ENCODE measurements around the gene KCP. TPM values are rescaled to one million over a fixed set of nuclear protein-coding genes. Genes with fewer than 3 reads are reported as not detected.

Gene KCP
- total and polyA plus RNA-seq, 2 donors (not counting 1 experiment from before 2014, with no cell fraction given), result 2.3 to 3.8 TPM

- peaks cover 8% of the 10 kb centered on the region for H3K4me1 Mint-ChIP-seq
- H2AFZ ChIP-seq (ENCODE audit: insufficient read depth, low read depth, low read length, poor library complexity, severe bottlenecking), result no peak overlapping the region
- no peak overlapping the region for H3K27ac Mint-ChIP-seq
- no peak for TF ChIP-seq EZH2 (IDR thresholded peaks at IDR 0.05; ENCODE audit: borderline replicate concordance, insufficient read depth, low read depth, low read length, poor library complexity, severe bottlenecking)
- TF ChIP-seq CTCF (IDR thresholded peaks at IDR 0.05), result no peak
- H3K4me3 Mint-ChIP-seq, result no peak overlapping the region
- intact Hi-C loops (cut with micrococcal nuclease), result loop anchor here (1.0 to 2.0 kb wide), 4 partner anchors 35 to 188 kb away; no protein-coding TSS in a partner anchor
- H3K4me2 ChIP-seq (replicated peaks; ENCODE audit: low read depth, low read length, poor library complexity, severe bottlenecking), result no peak overlapping the region
- H4K20me1 ChIP-seq (ENCODE audit: control insufficient read depth, insufficient read depth, low read length, poor library complexity, severe bottlenecking), result no peaks in the 10 kb centered on the region
- 87% methylated on average over 14 of the region's 14 CpGs for WGBS (ENCODE audit: insufficient coverage)
- H3K27me3 ChIP-seq (replicated peaks in 1 of 4; ENCODE audit: control extremely low read depth in 1 of 4, control insufficient read depth in 3 of 4, insufficient read depth in 4 of 4, low read length in 3 of 4), result peaks cover 0 to 9% (median 2%) of the 10 kb centered on the region in 4 experiments
- peaks cover 0 to 6% of the 10 kb centered on the region in 2 donors for H3K4me1 ChIP-seq (ENCODE audit: control insufficient read depth in 2 of 2, insufficient read depth in 2 of 2, low read length in 2 of 2)
- H3K27me3 Mint-ChIP-seq, result peaks cover 13% of the 10 kb centered on the region
- no peak overlapping the region for H3K27ac ChIP-seq (ENCODE audit: low read length in 2 of 2)
- no peaks in the 10 kb centered on the region for H3K9me3 Mint-ChIP-seq (ENCODE audit: insufficient read depth)
- H3K4me3 ChIP-seq (ENCODE audit: control extremely low read depth in 1 of 5, extremely low read depth in 1 of 5, insufficient read depth in 1 of 5, low read depth in 2 of 5, low read length in 4 of 5), result no peak overlapping the region
- ATAC-seq (ENCODE audit: low read depth), result no peak
- H3K9me3 ChIP-seq (ENCODE audit: control extremely low read depth in 1 of 3, control insufficient read depth in 2 of 3, insufficient read depth in 1 of 3, low read length in 2 of 3), result peaks cover 3 to 8% (median 4%) of the 10 kb centered on the region in 3 donors
- no peaks in the 10 kb centered on the region for H3K36me3 ChIP-seq (replicated peaks in 1 of 2; ENCODE audit: control extremely low read depth in 1 of 2, control insufficient read depth in 1 of 2, extremely low read depth in 1 of 2, insufficient read depth in 2 of 2, low read length in 1 of 2)
- ChIA-PET CTCF (interaction anchor here (0.6 to 2.8 kb wide), 17 partner anchors 11 to 306 kb away, joined by 3 to 28 read pairs (median 4); no protein-coding TSS in a partner anchor), POLR2A (no interaction called here)
- H3K9ac ChIP-seq (ENCODE audit: low read length), result no peak overlapping the region
- H3K79me2 ChIP-seq (ENCODE audit: control insufficient read depth, insufficient read depth, low read length), result no peaks in the 10 kb centered on the region
- peak; percentile 24 for DNase-seq
Measured at GRCh38 chr7:128903621-128904361, 6.7 kb downstream of the KCP start.
